ENCODE data around the gene OR2T29.

DNA sequence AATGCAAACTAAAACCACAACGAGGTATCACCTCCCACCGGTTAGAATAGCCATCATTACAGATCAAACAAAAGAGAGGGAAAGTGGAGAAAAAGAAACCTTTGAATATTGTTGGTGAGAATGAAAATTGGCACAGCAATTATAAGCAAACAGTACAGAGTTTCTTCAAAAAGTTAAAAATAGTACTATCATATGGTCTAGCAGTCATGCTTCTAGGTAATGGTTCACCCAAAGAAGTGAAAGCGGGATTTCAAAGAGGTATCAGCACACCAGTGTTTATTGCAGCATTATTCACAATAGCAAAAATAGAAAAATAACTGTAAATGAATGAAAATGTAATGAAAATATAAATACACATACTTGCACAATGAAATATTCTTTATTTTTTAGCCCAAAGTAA, 26.8 kb upstream of the OR2T29 start:
- TF ChIP-seq, protein P1, sequence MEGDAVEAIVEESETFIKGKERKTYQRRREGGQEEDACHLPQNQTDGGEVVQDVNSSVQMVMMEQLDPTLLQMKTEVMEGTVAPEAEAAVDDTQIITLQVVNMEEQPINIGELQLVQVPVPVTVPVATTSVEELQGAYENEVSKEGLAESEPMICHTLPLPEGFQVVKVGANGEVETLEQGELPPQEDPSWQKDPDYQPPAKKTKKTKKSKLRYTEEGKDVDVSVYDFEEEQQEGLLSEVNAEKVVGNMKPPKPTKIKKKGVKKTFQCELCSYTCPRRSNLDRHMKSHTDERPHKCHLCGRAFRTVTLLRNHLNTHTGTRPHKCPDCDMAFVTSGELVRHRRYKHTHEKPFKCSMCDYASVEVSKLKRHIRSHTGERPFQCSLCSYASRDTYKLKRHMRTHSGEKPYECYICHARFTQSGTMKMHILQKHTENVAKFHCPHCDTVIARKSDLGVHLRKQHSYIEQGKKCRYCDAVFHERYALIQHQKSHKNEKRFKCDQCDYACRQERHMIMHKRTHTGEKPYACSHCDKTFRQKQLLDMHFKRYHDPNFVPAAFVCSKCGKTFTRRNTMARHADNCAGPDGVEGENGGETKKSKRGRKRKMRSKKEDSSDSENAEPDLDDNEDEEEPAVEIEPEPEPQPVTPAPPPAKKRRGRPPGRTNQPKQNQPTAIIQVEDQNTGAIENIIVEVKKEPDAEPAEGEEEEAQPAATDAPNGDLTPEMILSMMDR (IDR thresholded peaks at IDR 0.05): no peak
- no peak for TF ChIP-seq POLR2A (IDR thresholded peaks at IDR 0.05)

All from heart left ventricle (tissue), 13 donors.